Transverse colon (tissue), 4 donors: ENCODE measurements around the gene ANKS3.

Experiments used
- CTCF ChIP-seq, 5 experiments: fragments of 200-600 bp in 3 of 5; fragments of 450-650 bp in 2 of 5; sonication (generic) in 3 of 5; IDR thresholded peaks; 1 replicate in 2 of 5; 2 replicates in 3 of 5; pipeline ENCODE4 v1.5.1; 2016 to 2017; ENCODE audit warnings: antibody characterized with exemption in 5 of 5, inconsistent platforms in 3 of 5, mild to moderate bottlenecking in 2 of 5, moderate library complexity in 1 of 5
- EP300 ChIP-seq: sonication (generic); formaldehyde crosslinking; IDR thresholded peaks from one replicate; pipeline ENCODE4 v1.6.1; 2017; ENCODE audit warnings: antibody characterized with exemption, low read depth
- POLR2A ChIP-seq: fragments of 450-650 bp; IDR thresholded peaks from one replicate; pipeline ENCODE4 v1.6.1; 2016; ENCODE audit warnings: antibody characterized with exemption, mild to moderate bottlenecking, moderate library complexity
- POLR2AphosphoS5 ChIP-seq, 3 donors: sonication (generic); formaldehyde crosslinking; IDR thresholded peaks; one replicate each; pipeline ENCODE4 v1.6.1; 2016; ENCODE audit warnings: antibody characterized with exemption in 3 of 3

DNA sequence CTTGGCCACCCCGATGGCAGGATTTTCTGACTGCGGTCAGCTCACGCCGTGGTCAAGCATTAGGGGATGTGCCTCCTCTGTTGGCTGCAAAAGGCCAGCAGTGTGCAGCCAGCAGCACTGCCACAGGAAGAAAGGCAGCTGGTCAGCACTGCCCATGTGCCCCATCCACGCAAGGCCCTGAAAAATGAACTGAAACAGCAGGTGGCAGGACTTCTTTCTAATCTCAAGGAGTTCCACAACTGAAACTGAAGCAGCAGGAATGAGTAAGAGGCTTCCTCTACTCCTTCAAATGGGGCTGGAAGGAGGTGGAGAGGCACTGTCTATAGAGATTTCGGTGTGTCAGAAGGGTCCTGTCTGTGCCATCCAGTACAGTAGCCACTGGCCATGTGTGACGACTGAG, 29.7 kb upstream of the ANKS3 start:
- TF ChIP-seq CTCF (IDR thresholded peaks at IDR 0.05) (no peak), POLR2AphosphoS5 (IDR thresholded peaks at IDR 0.05) (no peak), EP300 (no peak), POLR2A (no peak)
